AG10803 (cell line): ENCODE results near the gene TBCD.

Source experiments
- DNase-seq: peaks from one replicate; pipeline ENCODE4 v3.0.0; 2010; ENCODE audit warnings: low read depth
- H3K4me3 ChIP-seq: 2 replicates; pipeline ENCODE4 v1.5.1; 2011; ENCODE audit warnings: mild to moderate bottlenecking, low read length, control low read depth
- TF ChIP-seq, protein P1 (sequence below): conservative IDR thresholded peaks from 2 replicates; pipeline ENCODE4 v1.5.1; 2011; ENCODE audit warnings: mild to moderate bottlenecking, low read length, control low read depth, inconsistent platforms

The TBCD gene

DNA sequence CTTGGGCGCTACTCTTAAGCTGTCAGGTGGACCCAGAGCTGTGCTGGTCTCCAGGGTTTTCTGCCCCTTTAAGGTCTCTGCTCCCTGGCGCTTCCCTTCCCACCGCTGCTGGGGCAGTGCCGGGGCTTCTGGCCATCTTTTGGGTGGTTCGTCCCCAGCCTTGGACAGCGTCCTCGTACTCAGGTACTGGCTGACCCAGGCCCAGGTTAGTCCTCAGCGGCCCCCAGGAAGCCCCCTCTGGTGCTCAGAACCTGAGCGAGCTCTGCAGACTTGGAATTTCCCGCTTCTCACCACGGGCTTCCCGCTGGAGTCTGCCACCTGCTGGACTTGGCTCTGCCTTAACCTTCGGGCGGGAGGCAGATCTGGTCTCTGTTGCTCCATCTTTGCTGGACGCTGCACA is 182.0 kb downstream of the TBCD start:
- TF ChIP-seq, protein P1, sequence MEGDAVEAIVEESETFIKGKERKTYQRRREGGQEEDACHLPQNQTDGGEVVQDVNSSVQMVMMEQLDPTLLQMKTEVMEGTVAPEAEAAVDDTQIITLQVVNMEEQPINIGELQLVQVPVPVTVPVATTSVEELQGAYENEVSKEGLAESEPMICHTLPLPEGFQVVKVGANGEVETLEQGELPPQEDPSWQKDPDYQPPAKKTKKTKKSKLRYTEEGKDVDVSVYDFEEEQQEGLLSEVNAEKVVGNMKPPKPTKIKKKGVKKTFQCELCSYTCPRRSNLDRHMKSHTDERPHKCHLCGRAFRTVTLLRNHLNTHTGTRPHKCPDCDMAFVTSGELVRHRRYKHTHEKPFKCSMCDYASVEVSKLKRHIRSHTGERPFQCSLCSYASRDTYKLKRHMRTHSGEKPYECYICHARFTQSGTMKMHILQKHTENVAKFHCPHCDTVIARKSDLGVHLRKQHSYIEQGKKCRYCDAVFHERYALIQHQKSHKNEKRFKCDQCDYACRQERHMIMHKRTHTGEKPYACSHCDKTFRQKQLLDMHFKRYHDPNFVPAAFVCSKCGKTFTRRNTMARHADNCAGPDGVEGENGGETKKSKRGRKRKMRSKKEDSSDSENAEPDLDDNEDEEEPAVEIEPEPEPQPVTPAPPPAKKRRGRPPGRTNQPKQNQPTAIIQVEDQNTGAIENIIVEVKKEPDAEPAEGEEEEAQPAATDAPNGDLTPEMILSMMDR = no peak
- H3K4me3 ChIP-seq = no peak overlapping the region
- DNase-seq = no peak

DNA sequence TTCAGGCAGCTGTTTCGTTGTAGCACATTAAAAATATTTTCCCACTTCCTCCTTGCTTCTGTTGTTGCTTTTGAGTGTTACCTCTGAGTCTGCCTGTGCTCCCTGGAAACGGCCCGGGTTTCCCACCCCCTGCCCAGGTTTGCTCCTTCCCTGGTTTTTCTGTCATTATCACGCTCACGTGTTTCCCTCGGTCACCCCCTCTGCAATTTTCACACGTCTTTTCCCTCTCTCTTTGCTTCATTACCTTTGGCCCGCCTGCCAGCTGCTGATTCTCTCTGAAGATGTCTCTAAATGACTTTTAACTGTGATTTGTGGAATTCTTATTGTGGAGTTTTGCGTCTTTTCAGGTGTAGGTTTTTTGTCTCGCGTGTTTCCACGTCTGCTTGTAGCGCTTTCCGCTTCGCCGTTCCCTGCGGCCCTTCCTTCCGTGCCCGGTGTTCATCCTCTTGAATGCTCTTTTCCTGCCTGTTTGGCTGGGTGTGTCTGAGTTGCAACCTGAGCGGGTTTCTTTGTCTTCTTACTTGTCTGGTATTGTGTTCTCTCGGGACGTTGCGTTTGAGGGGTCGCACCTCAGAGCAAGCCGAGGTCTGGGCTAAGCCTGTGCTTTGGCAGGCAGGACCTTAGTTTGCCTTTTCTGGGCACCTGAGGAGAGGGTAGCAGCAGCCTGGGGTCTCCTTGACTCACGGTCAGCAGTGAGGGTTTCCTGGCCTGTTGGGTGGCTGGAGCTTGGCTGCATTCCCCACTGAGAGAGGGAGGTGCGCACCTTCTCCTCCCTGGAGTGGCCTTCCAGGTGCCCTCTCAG is 184.3 kb downstream of the TBCD start:
- DNase-seq = no peak
- no peak overlapping the region for H3K4me3 ChIP-seq
- TF ChIP-seq, protein P1 = no peak

DNA sequence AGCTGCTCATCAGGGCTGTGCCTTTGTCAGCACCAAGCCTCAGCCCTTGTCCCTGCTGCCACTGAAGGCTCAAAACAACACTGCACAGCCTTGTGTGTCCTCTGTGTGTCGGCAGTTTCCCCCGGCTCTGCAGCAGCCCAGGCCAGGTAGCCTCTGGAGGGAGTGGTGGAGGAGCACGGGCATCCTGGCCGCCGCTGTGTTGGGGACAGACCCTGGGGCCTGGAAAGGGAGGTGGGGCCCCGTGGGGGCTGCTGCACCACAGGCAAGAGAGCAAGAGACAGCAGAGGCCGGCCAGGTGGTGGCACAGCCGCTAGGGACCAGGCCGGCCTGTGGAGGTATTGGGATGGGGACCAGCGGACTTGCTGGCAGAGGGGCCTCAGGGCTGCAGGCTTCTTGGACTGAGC is 184.9 kb downstream of the TBCD start:
- DNase-seq = no peak
- TF ChIP-seq, protein P1 = no peak

DNA sequence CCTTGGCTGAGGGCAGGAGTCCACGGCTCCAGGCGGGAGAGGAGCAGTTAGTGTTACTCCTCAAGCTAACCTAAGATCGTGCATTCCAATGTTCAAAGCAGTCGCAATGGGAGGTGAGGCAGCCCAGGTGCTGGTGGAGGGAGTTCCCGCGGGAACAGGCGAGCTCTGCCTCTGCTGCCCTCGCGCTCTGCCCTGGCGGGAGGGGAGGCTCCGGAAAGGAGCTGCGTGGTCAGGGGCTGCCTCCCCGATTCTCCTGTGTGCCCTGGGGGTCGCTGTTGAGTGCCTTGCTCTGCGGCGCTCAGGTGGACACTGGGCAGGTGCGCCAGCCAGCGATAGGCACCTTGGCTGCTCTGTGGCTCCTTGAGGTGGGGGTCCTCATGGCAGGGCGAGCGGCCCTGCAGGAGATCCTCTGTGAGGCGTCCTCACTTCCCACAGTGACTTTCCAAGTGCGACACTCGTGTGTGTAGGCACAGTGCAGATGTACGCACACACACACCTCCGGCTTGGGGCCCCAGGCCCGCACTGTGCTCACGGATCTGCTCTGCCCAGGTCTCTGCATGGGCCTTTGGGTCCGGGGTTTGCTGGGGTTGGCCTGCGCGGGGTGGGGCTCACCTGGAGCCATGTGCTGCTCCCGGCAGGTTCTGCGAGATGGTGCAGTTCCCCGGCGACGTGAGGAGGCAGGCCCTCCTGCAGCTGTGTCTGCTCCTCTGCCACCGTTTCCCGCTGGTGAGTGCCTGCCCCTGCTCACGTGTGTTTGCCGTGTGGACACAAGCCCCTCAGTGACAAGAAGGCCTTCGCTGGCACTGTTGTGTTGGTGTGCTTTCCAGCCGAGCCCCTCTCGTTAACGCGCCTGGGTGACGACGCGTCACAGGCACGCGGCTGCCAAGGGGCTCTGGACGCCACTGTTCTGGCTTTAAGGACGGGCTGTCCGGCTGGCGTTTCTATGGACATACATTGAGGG is 185.8 kb downstream of the TBCD start:
- DNase-seq = no peak
- H3K4me3 ChIP-seq = no peak overlapping the region
- TF ChIP-seq, protein P1 = no peak

More for the DNA sequence above, 184.9 kb downstream of the TBCD start:
- H3K4me3 ChIP-seq = no peak overlapping the region

DNA sequence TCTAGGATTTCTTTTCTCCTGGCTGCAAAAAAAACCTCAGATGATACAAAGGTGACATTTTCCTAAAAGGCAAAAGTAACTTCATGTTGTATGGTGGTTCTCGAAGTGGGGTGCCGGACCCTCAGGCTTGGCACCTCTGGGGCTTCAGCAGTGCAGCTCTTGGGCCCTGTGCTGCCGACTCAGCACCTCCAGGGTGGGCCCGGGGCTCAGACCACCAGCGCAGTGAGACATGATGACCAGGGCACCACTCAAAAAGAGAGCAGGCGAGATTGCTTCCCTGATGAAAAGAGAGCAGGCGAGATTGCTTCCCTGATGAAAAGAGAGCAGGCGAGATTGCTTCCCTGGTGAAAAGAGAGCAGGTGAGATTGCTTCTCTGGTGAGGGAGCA is 186.6 kb downstream of the TBCD start:
- TF ChIP-seq, protein P1 = no peak
- no peak for DNase-seq

DNA sequence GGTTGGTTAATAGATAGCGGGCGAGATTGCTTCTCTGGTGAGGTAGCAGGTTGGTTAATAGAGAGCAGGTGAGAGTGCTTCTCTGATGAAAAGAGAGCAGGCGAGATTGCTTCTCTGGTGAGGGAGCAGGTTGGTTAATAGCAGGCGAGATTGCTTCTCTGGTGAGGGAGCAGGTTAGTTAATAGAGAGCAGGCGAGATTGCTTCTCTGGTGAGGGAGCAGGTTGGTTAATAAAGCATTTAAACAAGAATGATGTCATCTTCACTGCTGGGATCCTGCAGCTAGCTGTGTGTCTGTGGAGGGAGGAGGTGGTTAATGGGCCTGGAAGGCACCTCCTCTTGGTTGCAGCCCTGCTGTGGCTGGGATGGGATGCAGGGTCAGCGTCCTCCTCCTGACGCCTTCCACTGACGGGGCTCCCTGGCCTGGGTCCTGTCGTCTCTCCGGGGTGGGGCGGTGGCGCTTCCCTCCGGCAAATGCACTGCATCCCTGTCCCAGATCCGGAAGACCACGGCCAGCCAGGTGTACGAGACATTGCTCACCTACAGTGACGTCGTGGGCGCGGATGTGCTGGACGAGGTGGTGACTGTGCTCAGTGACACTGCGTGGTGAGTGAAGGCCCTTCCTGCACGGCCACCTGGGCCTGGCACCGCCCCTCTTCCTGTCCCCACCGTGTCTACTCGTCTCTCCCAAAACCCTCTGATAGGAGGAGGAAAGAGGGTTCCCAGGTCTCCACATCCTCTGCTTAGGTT is 187.2 kb downstream of the TBCD start:
- no peak for DNase-seq
- H3K4me3 ChIP-seq = no peak overlapping the region
- TF ChIP-seq, protein P1 = no peak

More for the DNA sequence above, 186.6 kb downstream of the TBCD start:
- no peak overlapping the region for H3K4me3 ChIP-seq
